K562 (cell line): Measurements from ENCODE around the gene WWOX. TPM values are rescaled to one million over a fixed set of nuclear protein-coding genes. Genes with fewer than 3 reads are reported as not detected.

Experiments
- ATAC-seq: fragments of 200-7000 bp; cut with Tn5 transposase; 3 replicates; pipeline ENCODE4 v1.9.1; 2020; ENCODE audit warnings: moderate library complexity
- BruUV-seq: library from RNA; stranded (reverse); fragments of 400-500 nt; replicated peaks from 2 replicates; lab custom pipeline; 2021; lab: Mats Ljungman, UMichigan
- CTCF ChIA-PET: fragments of 300-600 bp; formaldehyde crosslinking; extraction: SDS; loops from one replicate; lab custom pipeline; 2021; ENCODE audit warnings: low intra/inter-chr PET ratio; lab: Yijun Ruan, JAX
- POLR2A ChIA-PET: fragments of 300-600, 350-650 bp; sonication (Branson Sonifier 250); formaldehyde crosslinking; extraction: SDS; loops from one replicate; lab custom pipeline; 2021; ENCODE audit warnings: antibody characterized with exemption, inconsistent platforms; lab: Yijun Ruan, JAX
- DNase-seq, 4 experiments: peaks; one replicate each; pipeline versions ENCODE4 v3.0.0 to v3.0.0-alpha.2; 2011 to 2018; ENCODE audit warnings: low spot score in 3 of 4, mixed read lengths in 3 of 4; ENCODE audit errors: extremely low read depth in 1 of 4
- FAIRE-seq: peaks from 2 replicates; lab custom pipeline; 2011; peaks lifted over from hg19 to GRCh38; lab: Jason Lieb, UNC
- H2AFZ ChIP-seq: 2 replicates; pipeline ENCODE4 v1.6.0; 2011; ENCODE audit warnings: low read depth, low read length, control low read depth, inconsistent platforms
- H3K27ac ChIP-seq: fragments of 200-600 bp; 3 replicates; pipeline ENCODE4 v1.8.0; 2011; ENCODE audit warnings: low read depth, mild to moderate bottlenecking, control low read depth, inconsistent platforms, low read length, moderate library complexity, mixed read lengths; ENCODE audit errors: extremely low read depth
- H3K27me3 ChIP-seq, 2 experiments: fragments of 300-600 bp in 1 of 2; 2 replicates in 1 of 2; 3 replicates in 1 of 2; pipeline versions ENCODE4 v1.6.0 to v1.8.0; 2011; ENCODE audit warnings: inconsistent platforms in 2 of 2, low read length in 2 of 2, mild to moderate bottlenecking in 1 of 2, mixed read lengths in 1 of 2, moderate library complexity in 1 of 2; ENCODE audit not compliant: control insufficient read depth in 2 of 2, insufficient read depth in 2 of 2
- H3K36me3 ChIP-seq: fragments of 300-600 bp; 3 replicates; pipeline ENCODE4 v1.8.0; 2011; ENCODE audit warnings: mild to moderate bottlenecking, low read length, inconsistent platforms; ENCODE audit not compliant: control insufficient read depth, insufficient read depth
- H3K4me1 ChIP-seq, 2 experiments: fragments of 200-600 bp in 1 of 2; replicated peaks in 1 of 2; 2 replicates in 1 of 2; 3 replicates in 1 of 2; pipeline versions ENCODE4 v1.5.1 to v1.8.0; 2011; ENCODE audit warnings: inconsistent platforms in 2 of 2, low read length in 2 of 2, mild to moderate bottlenecking in 1 of 2, mixed read lengths in 1 of 2, moderate library complexity in 1 of 2; ENCODE audit not compliant: control insufficient read depth in 2 of 2, insufficient read depth in 2 of 2
- H3K4me2 ChIP-seq: 2 replicates; pipeline ENCODE4 v1.6.1; 2011; ENCODE audit warnings: low read length, control low read depth, inconsistent platforms, mixed read lengths; ENCODE audit not compliant: insufficient read depth
- H3K4me3 ChIP-seq: fragments of 200-600 bp; sonication (generic), shearing (Covaris generic); 2 replicates; pipeline ENCODE4 v1.5.1; 2016; ENCODE audit warnings: control low read depth, inconsistent platforms
- H3K79me2 ChIP-seq: fragments of 200-600 bp; 3 replicates; pipeline ENCODE4 v1.8.0; 2011; ENCODE audit warnings: low read length, inconsistent platforms; ENCODE audit not compliant: control insufficient read depth, insufficient read depth
- H3K9ac ChIP-seq, 2 experiments: 2 replicates each; pipeline versions ENCODE4 v1.6.0 to v1.6.1; 2011; ENCODE audit warnings: low read depth in 2 of 2, low read length in 2 of 2, control low read depth in 1 of 2, inconsistent platforms in 1 of 2, mild to moderate bottlenecking in 1 of 2, mixed read lengths in 1 of 2; ENCODE audit not compliant: insufficient read depth in 1 of 2
- H3K9me1 ChIP-seq: one replicate; pipeline ENCODE4 v1.6.0; 2011; ENCODE audit warnings: inconsistent platforms, mild to moderate bottlenecking, low read length, moderate library complexity; ENCODE audit not compliant: control insufficient read depth, insufficient read depth
- H3K9me3 ChIP-seq: replicated peaks from 2 replicates; pipeline ENCODE4 v1.5.1; 2011; ENCODE audit warnings: low read depth, low read length, inconsistent platforms; ENCODE audit not compliant: control insufficient read depth, insufficient read depth
- H4K20me1 ChIP-seq: replicated peaks from 2 replicates; pipeline ENCODE4 v1.6.1; 2011; ENCODE audit warnings: low read length, inconsistent platforms, mixed read lengths; ENCODE audit not compliant: control insufficient read depth, insufficient read depth
- FOSL1 ChIP-seq: fragments of 200-800 bp; sonication (Bioruptor generic); conservative IDR thresholded peaks from 2 replicates; pipeline ENCODE4 v1.6.1; 2016; ENCODE audit warnings: missing genetic modification characterization, missing compliant biosample characterization
- FOXJ3 ChIP-seq: sonication (generic); formaldehyde crosslinking; IDR thresholded peaks from 2 replicates; pipeline ENCODE4 v1.4.0; 2020; ENCODE audit warnings: mild to moderate bottlenecking, missing genetic modification reagents
- KDM2B ChIP-seq: fragments of 250-450 bp; sonication (Bioruptor Pico); IDR thresholded peaks from 2 replicates; pipeline ENCODE4 v1.8.0; 2021; ENCODE audit warnings: mild to moderate bottlenecking, moderate library complexity
- MCM2 ChIP-seq: fragments of 450-650 bp; IDR thresholded peaks from 2 replicates; pipeline ENCODE4 v1.6.1; 2017; ENCODE audit warnings: low read depth, mild to moderate bottlenecking
- OTX1 ChIP-seq: fragments of 450-650 bp; formaldehyde crosslinking; IDR thresholded peaks from 2 replicates; pipeline ENCODE4 v1.4.0; 2022; ENCODE audit warnings: mild to moderate bottlenecking
- SMAD2 ChIP-seq: fragments of 150-350 bp; IDR thresholded peaks from 2 replicates; pipeline ENCODE4 v1.6.1; 2014; ENCODE audit warnings: low read depth, mild to moderate bottlenecking, low read length
- TAF9B ChIP-seq: fragments of 450-650 bp; IDR thresholded peaks from 2 replicates; pipeline ENCODE4 v1.6.1; 2018; ENCODE audit warnings: mild to moderate bottlenecking; ENCODE audit not compliant: partially characterized antibody
- ZNF75A ChIP-seq: fragments of 450-650 bp; formaldehyde crosslinking; IDR thresholded peaks from 2 replicates; pipeline ENCODE4 v1.4.0; 2020; ENCODE audit warnings: mild to moderate bottlenecking
- ZSCAN32 ChIP-seq: fragments of 450-650 bp; formaldehyde crosslinking; IDR thresholded peaks from 2 replicates; pipeline ENCODE4 v1.4.0; 2020; ENCODE audit warnings: mild to moderate bottlenecking, moderate library complexity
- WGBS: fragments of 100-300 bp; shearing (Covaris generic); methylation state at CpG from one replicate; pipeline ENCODE4 v1.1.6; 2016; ENCODE audit warnings: low coverage, mixed read lengths; ENCODE audit not compliant: insufficient coverage; ENCODE audit errors: missing lambda C conversion rate; 5-methylcytosine and 5-hydroxymethylcytosine counted together
- in situ Hi-C: fragments of 300-500 bp; cut with MboI; formaldehyde crosslinking; loops from 4 replicates; pipeline ENCODE4 v1.15.0; 2018; ENCODE audit warnings: inconsistent platforms, mixed read lengths
- intact Hi-C: fragments of 100-400 bp; cut with micrococcal nuclease; formaldehyde crosslinking; loops from 2 replicates; pipeline ENCODE4 v1.14.2; 2022
- polyA plus RNA-seq, 8 experiments: library from polyadenylated mRNA; depleted of rRNA in 4 of 8; stranded (reverse) in 5 of 8; unstranded in 3 of 8; fragments of >200 nt; fragmentation: Nextera tagmentation in 2 of 8; fragmentation: Illumina TruSeq in 1 of 8; extraction: Ambion mirVana in 2 of 8; extraction: Trizol in 1 of 8; gene quantifications; 2 replicates each; pipeline versions ENCODE4 v1.2.1 to v1.2.3, GENCODE V29; 2011 to 2014; ENCODE audit warnings: inconsistent platforms in 1 of 8, missing spikeins in 1 of 8
- total RNA-seq, 7 experiments: library from RNA; depleted of rRNA in 6 of 7; stranded (reverse); fragments of >200 nt in 6 of 7; fragmentation: Illumina TruSeq in 2 of 7; extraction: Trizol in 2 of 7; gene quantifications; 2 replicates each; pipeline versions ENCODE4 v1.2.1 to v1.2.3, GENCODE V29; 2011 to 2021; ENCODE audit warnings: low replicate concordance in 1 of 7
- TF ChIP-seq, protein P1 (sequence below): sonication (generic); formaldehyde crosslinking; IDR thresholded peaks from 2 replicates; pipeline ENCODE4 v1.8.1; 2023; ENCODE audit warnings: mild to moderate bottlenecking, missing genetic modification reagents
- TF ChIP-seq, protein P2 (sequence below): sonication (generic); formaldehyde crosslinking; IDR thresholded peaks from 2 replicates; pipeline ENCODE4 v1.8.0; 2022; ENCODE audit warnings: missing genetic modification reagents, mild to moderate bottlenecking, borderline replicate concordance

The WWOX gene
- total and polyA plus RNA-seq, 9 of the 15 experiments (the other 6 are each of a cell fraction or from before 2014, with no cell fraction given) = 1.6 to 22.7 (median 8.1) TPM

DNA sequence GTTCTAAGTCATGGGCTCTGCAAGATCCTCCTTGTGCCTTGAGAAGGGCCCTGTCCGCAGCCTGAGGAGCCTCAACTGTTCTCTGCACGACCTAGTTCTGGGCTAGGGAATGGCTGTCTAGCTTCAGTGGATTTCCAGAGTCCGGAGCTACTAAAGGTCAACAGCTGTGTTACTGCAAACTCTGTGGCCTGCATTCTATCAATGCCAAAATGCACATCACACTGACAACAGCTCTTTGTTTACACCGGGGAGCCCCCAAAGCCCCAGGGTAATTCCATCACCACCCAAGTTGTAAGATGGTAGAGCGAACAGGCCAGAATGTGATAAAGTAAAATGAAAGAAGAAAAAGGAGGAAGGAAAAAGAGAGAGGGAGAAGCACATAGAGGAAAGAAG is 890.9 kb downstream of the WWOX start:
- in situ Hi-C loops (no loop called here), intact Hi-C loops (no loop called here)
- POLR2A ChIA-PET = no interaction called here
- CTCF ChIA-PET = no interaction called here
- ATAC-seq (no peak), DNase-seq (no peak), FAIRE-seq (no peak)
- Histone ChIP-seq H2AFZ (no peak overlapping the region), H3K9me1 (no peaks in the 10 kb centered on the region), H3K4me1 (peaks cover 6 to 8% of the 10 kb centered on the region in 2 experiments; a peak in 4 of 5 replicates), H3K79me2 (no peaks in the 10 kb centered on the region), H3K9me3 (no peaks in the 10 kb centered on the region), H3K27me3 (peaks cover 30 to 36% of the 10 kb centered on the region in 2 experiments), H3K4me2 (no peak overlapping the region), H3K27ac (no peak overlapping the region), H3K4me3 (no peak overlapping the region), H3K36me3 (no peaks in the 10 kb centered on the region), H3K9ac (no peak overlapping the region), H4K20me1 (peaks cover 9% of the 10 kb centered on the region)
- 0% methylated on average over 5 of the region's 5 CpGs for WGBS
- TF ChIP-seq OTX1 (CRISPR knock-in tag) (no peak), SMAD2 (no peak), ZNF75A (CRISPR knock-in tag) (no peak), MCM2 (no peak), FOSL1 (tag) (no peak), TAF9B (no peak), FOXJ3 (CRISPR knock-in tag) (no peak), KDM2B (CRISPR knock-in tag) (no peak), ZSCAN32 (CRISPR knock-in tag) (no peak)
- TF ChIP-seq, protein P1, sequence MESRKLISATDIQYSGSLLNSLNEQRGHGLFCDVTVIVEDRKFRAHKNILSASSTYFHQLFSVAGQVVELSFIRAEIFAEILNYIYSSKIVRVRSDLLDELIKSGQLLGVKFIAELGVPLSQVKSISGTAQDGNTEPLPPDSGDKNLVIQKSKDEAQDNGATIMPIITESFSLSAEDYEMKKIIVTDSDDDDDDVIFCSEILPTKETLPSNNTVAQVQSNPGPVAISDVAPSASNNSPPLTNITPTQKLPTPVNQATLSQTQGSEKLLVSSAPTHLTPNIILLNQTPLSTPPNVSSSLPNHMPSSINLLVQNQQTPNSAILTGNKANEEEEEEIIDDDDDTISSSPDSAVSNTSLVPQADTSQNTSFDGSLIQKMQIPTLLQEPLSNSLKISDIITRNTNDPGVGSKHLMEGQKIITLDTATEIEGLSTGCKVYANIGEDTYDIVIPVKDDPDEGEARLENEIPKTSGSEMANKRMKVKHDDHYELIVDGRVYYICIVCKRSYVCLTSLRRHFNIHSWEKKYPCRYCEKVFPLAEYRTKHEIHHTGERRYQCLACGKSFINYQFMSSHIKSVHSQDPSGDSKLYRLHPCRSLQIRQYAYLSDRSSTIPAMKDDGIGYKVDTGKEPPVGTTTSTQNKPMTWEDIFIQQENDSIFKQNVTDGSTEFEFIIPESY = no peak
- TF ChIP-seq, protein P2, sequence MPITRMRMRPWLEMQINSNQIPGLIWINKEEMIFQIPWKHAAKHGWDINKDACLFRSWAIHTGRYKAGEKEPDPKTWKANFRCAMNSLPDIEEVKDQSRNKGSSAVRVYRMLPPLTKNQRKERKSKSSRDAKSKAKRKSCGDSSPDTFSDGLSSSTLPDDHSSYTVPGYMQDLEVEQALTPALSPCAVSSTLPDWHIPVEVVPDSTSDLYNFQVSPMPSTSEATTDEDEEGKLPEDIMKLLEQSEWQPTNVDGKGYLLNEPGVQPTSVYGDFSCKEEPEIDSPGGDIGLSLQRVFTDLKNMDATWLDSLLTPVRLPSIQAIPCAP (CRISPR knock-in tag) = no peak
- no TSS peak for BruUV-seq
